GM10248 (cell line): ENCODE data around the gene MEMO1.

Source experiments
- CTCF ChIA-PET: fragments of 300-600 bp; sonication (Branson Sonifier 250); formaldehyde crosslinking; extraction: SDS; loops from one replicate; lab custom pipeline; 2021; ENCODE audit warnings: antibody characterized with exemption; lab: Yijun Ruan, JAX
- POLR2A ChIA-PET: fragments of 350-650 bp; sonication (Branson Sonifier 250); formaldehyde crosslinking; extraction: SDS; loops from one replicate; lab custom pipeline; 2020; ENCODE audit warnings: antibody characterized with exemption; lab: Yijun Ruan, JAX
- DNase-seq: peaks from one replicate; pipeline ENCODE4 v3.0.0; 2012; ENCODE audit errors: extremely low spot score
- TF ChIP-seq, protein P1 (sequence below): IDR thresholded peaks from 2 replicates; pipeline ENCODE4 v1.5.1; 2012; ENCODE audit warnings: mild to moderate bottlenecking, low read depth; ENCODE audit errors: extremely low read depth, missing control alignments, control extremely low read depth

Gene MEMO1

DNA sequence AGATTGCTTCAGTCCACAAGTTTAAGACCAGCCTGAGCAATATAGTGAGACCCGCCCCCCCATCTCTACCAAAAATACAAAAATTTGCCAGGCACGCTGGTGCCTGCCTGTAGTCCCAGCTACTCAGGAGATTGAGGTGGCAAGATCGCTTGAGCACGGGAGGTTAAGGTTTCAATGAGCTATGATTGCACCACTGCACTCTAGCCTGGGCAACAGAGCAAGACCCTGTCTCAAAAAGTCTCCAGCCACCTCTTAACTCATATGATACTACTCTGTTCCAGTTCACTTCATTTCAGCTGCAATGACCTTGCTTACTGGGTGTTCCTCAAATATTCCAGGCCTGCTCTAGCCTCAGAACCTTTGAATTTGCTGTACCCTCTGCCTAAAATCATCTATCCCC is 11.4 kb downstream of the MEMO1 start:
- TF ChIP-seq, protein P1, sequence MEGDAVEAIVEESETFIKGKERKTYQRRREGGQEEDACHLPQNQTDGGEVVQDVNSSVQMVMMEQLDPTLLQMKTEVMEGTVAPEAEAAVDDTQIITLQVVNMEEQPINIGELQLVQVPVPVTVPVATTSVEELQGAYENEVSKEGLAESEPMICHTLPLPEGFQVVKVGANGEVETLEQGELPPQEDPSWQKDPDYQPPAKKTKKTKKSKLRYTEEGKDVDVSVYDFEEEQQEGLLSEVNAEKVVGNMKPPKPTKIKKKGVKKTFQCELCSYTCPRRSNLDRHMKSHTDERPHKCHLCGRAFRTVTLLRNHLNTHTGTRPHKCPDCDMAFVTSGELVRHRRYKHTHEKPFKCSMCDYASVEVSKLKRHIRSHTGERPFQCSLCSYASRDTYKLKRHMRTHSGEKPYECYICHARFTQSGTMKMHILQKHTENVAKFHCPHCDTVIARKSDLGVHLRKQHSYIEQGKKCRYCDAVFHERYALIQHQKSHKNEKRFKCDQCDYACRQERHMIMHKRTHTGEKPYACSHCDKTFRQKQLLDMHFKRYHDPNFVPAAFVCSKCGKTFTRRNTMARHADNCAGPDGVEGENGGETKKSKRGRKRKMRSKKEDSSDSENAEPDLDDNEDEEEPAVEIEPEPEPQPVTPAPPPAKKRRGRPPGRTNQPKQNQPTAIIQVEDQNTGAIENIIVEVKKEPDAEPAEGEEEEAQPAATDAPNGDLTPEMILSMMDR, result no peak
- CTCF ChIA-PET, result interaction anchor here (0.9 to 2.0 kb wide), 4 partner anchors 9 to 13 kb away, joined by 3 to 8 read pairs (median 4); no protein-coding TSS in a partner anchor
- DNase-seq, result no peak
- POLR2A ChIA-PET, result interaction anchor here (0.7 kb wide), 1 partner anchor 166 kb away, joined by 3 read pairs; the partner anchor contains the start of gene SLC30A6

DNA sequence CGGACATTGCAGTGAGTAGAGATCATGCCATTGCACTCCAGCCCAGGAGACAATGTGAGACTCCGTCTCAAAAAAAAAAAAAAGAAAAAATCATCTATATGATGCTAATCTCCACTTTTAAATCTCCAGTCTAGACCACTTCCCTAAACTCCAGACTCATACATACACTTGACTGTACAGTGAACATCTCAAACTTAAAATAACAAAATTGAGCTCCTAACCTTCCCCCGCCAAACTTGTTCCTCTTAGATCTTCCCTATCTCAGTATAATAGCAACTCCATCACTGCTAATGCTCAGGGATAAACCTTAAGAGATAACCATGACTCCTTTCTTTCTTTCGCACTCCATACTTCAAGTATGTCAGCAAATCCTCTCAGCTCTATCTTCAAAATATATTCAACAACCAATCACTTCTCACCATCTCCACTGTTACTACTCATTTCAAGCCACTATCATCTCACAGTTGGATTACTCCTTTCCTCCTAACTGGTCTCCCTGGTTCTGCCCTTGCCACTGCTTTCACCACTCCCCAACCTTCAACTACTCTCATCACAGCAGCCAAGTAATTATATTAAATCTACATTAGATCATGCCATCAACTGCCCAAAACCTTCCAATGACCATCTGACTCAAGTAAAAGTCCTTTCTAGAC is 12.0 kb downstream of the MEMO1 start:
- ChIA-PET POLR2A (interaction anchor here (0.7 kb wide), 1 partner anchor 167 kb away, joined by 3 read pairs; the partner anchor contains the start of gene SLC30A6), CTCF (interaction anchor here (0.8 to 2.0 kb wide), 6 partner anchors 8 to 25 kb away, joined by 3 to 8 read pairs (median 3); partner anchors contain the start of gene MEMO1)
- DNase-seq, result no peak
- TF ChIP-seq, protein P1, result no peak

DNA sequence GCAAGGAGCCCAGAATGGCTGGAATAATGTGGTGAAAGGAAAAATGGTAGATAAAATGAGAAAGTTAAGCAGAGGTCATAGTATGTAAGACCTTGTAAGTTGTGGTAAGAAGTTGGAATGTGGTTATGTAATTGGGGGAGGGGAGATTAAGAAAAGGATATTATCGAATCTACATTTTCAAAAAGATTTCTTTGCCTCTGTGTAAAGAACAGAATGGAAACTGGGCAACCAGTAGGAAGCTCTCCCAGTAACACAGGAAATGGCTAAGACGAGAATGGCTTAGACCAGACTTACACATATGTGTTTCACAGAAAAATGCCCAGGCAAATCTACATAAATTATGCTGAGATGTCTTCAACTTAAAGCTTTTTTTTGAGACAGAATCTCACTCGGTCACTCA is 13.2 kb downstream of the MEMO1 start:
- DNase-seq, result no peak
- ChIA-PET POLR2A (no interaction called here), CTCF (interaction anchor here (0.9 to 2.3 kb wide), 3 partner anchors 9 to 16 kb away, joined by 3 to 7 read pairs (median 3); no protein-coding TSS in a partner anchor)
- TF ChIP-seq, protein P1, result no peak

DNA sequence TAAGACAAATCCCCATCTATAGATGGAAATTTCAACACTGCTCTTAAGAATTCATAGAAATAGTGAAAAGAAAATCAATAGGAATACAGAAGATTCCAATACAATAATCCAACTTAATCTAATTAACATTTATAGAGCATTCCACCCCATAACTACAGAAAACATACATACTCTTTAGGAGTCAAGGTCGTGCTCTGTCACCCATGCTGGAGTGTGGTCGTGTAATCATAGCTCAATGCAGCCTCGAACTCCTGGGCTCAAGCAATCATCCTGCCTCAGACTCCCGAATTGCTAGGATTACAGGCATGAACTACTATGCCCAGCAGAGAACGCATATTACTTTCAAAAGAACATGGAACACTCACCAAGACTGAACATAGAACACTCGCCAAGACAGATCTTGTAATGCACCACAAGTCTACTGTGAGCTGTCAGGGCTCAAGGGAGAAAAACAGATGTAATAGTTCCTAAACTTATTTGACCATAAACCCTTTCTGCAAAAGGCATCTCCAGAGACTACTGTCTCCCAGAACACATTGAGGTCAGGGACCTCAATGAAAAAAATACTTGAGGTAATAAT is 14.1 kb downstream of the MEMO1 start:
- ChIA-PET CTCF (interaction anchor here (1.3 to 2.3 kb wide), 2 partner anchors 12 to 17 kb away, joined by 3 to 7 read pairs; no protein-coding TSS in a partner anchor), POLR2A (no interaction called here)
- TF ChIP-seq, protein P1, result no peak
- no peak for DNase-seq

DNA sequence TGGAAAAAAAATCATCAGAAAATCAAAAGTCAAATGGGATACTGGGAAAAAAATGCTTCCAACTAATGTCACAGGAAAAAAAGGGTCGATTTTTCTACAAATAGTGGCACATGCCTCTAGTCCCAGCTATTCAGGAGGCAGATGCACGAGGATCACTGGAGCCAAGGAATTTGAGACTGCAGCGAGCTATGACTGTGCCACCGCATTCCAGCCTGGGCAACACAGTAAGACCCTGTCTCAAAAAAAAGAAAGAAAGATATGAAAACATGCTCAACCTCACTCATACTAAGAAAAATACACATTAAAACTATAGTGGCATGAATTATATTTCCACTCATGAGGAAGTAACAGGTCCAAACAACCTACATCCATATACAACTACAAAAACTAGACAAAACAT is 17.9 kb downstream of the MEMO1 start:
- DNase-seq, result no peak
- CTCF ChIA-PET, result interaction anchor here (1.6 to 1.7 kb wide), 2 partner anchors 16 to 106 kb away, joined by 3 to 4 read pairs; no protein-coding TSS in a partner anchor
- POLR2A ChIA-PET, result no interaction called here
- TF ChIP-seq, protein P1, result no peak

DNA sequence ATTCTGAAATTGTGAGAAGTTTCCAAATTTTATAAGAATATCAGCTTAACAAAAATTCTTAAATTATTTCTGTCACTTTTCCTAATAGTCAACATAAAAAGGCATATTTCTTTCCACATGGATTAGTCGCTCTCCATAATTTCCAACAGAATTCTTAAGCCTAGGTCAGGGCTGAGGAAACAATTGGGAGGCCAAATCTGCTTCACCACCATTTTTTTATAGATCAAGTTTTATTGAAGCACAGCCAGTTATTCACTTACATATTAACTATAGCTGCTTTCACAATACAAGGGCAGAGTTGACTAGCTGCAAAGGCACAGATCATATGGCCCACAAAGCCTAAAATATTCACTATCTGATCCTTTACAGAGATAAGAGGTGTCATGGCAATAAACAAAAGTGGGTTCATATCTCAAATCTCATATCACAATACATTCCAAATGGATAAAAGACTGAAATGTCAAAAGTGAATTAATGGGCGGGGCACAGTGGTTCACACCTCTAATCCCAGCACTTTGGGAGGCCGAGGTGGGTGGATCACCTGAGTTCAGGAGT is 18.7 kb downstream of the MEMO1 start:
- no peak for DNase-seq
- ChIA-PET POLR2A (no interaction called here), CTCF (interaction anchor here (1.6 to 1.7 kb wide), 2 partner anchors 17 to 105 kb away, joined by 3 to 4 read pairs; no protein-coding TSS in a partner anchor)
- TF ChIP-seq, protein P1, result no peak
